ENCODE measurements around the gene RAB36. TPM values are rescaled to one million over a fixed set of nuclear protein-coding genes. Genes with fewer than 3 reads are reported as not detected.

The RAB36 gene
- total and polyA plus RNA-seq, 9 of the 15 experiments (the other 6 are each of a cell fraction or from before 2014, with no cell fraction given): 0.04 to 0.50 (median 0.08) TPM; not detected in 3

DNA sequence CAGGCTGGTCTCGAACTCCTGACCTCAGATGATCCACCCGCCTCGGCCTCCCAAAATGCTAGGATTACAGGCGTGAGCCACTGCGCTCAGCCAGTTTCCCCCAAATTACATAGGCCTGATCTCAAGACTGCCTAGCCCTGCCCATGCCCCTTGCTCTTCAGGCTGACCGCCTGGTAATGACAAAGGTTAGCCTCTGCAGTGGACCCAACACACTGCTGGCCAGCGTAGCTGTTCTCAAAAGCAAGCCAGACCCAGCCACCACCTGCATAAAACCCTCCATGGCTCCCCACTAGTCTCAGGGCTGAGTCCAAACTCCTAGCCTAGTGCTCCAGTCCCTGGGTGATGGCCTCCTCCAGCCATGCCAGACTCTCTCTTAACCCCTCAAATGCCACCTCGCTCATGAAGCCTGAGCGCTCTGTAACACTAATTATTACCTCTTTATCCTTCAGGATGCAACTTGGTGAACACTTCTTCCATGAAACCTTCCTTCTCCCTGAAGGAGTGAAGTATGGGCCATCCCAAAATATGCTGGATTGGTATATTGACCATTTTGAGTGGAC lies 2.7 kb upstream of the RAB36 start:
- no TSS peak for BruUV-seq (replicated peaks)
- Histone ChIP-seq H3K4me1 (replicated peaks in 1 of 2; ENCODE audit: control insufficient read depth in 2 of 2, insufficient read depth in 2 of 2, low read length in 2 of 2) (peaks cover 16 to 27% of the 10 kb centered on the region in 2 experiments), H2AFZ (ENCODE audit: low read depth, low read length) (no peak overlapping the region), H3K9me3 (replicated peaks; ENCODE audit: control insufficient read depth, insufficient read depth, low read depth, low read length) (no peaks in the 10 kb centered on the region), H3K9me1 (ENCODE audit: control insufficient read depth, insufficient read depth, low read length) (peaks cover 12% of the 10 kb centered on the region), H4K20me1 (replicated peaks; ENCODE audit: control insufficient read depth, insufficient read depth, low read length) (peaks cover 42% of the 10 kb centered on the region), H3K9ac (ENCODE audit: insufficient read depth in 1 of 2, low read depth in 2 of 2, low read length in 2 of 2) (peak overlapping the region in 1 of 2 experiments; percentile 57; a peak in 2 of 4 replicates), H3K4me2 (ENCODE audit: insufficient read depth, low read length) (no peak overlapping the region; the same call in 1 of the 2 replicates), H3K79me2 (ENCODE audit: control insufficient read depth, insufficient read depth, low read length) (no peaks in the 10 kb centered on the region), H3K27ac (ENCODE audit: extremely low read depth, low read depth, low read length) (no peak overlapping the region), H3K27me3 (ENCODE audit: control insufficient read depth in 2 of 2, insufficient read depth in 2 of 2, low read length in 2 of 2) (peaks cover 17 to 26% of the 10 kb centered on the region in 2 experiments), H3K36me3 (ENCODE audit: control insufficient read depth, insufficient read depth, low read length) (no peaks in the 10 kb centered on the region), H3K4me3 (no peak overlapping the region)
- no peak for TF ChIP-seq NEUROD1 (IDR thresholded peaks at IDR 0.05; ENCODE audit: borderline replicate concordance, low read depth, low read length, partially characterized antibody)
- TF ChIP-seq FOS (IDR thresholded peaks at IDR 0.05; ENCODE audit: extremely low read depth, insufficient read length): no peak
- no peak for TF ChIP-seq SIN3B (IDR thresholded peaks at IDR 0.05; ENCODE audit: low read depth)
- TF ChIP-seq EZH2 (IDR thresholded peaks at IDR 0.05; ENCODE audit: borderline replicate concordance, low read depth, low read length): no peak
- TF ChIP-seq CTBP1 (IDR thresholded peaks at IDR 0.05; ENCODE audit: borderline replicate concordance): no peak
- TF ChIP-seq, protein P1, sequence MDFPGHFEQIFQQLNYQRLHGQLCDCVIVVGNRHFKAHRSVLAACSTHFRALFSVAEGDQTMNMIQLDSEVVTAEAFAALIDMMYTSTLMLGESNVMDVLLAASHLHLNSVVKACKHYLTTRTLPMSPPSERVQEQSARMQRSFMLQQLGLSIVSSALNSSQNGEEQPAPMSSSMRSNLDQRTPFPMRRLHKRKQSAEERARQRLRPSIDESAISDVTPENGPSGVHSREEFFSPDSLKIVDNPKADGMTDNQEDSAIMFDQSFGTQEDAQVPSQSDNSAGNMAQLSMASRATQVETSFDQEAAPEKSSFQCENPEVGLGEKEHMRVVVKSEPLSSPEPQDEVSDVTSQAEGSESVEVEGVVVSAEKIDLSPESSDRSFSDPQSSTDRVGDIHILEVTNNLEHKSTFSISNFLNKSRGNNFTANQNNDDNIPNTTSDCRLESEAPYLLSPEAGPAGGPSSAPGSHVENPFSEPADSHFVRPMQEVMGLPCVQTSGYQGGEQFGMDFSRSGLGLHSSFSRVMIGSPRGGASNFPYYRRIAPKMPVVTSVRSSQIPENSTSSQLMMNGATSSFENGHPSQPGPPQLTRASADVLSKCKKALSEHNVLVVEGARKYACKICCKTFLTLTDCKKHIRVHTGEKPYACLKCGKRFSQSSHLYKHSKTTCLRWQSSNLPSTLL (IDR thresholded peaks at IDR 0.05): no peak
- TF ChIP-seq PHTF2 (CRISPR knock-in tag; IDR thresholded peaks at IDR 0.05): no peak
- no peak for TF ChIP-seq MTF1 (CRISPR knock-in tag; IDR thresholded peaks at IDR 0.05; ENCODE audit: borderline replicate concordance)
- no peak for TF ChIP-seq TRIM28 (IDR thresholded peaks at IDR 0.05)
- no peak for TF ChIP-seq ZNF347 (CRISPR knock-in tag; IDR thresholded peaks at IDR 0.05; ENCODE audit: low read depth)
- no peak for TF ChIP-seq ZNF586 (CRISPR knock-in tag; conservative IDR thresholded peaks at IDR 0.05)
- no peak for TF ChIP-seq ELF1 (tag; IDR thresholded peaks at IDR 0.05)
- no peak for TF ChIP-seq MXI1 (IDR thresholded peaks at IDR 0.05; ENCODE audit: low read depth, low read length)
- no peak for TF ChIP-seq PHF21A (IDR thresholded peaks at IDR 0.05; ENCODE audit: borderline replicate concordance, low read depth)
- TF ChIP-seq CBFA2T2 (conservative IDR thresholded peaks at IDR 0.05): no peak
- no peak for TF ChIP-seq SP1 (CRISPR knock-in tag; IDR thresholded peaks at IDR 0.05)
- no peak for TF ChIP-seq CHD2 (IDR thresholded peaks at IDR 0.05; ENCODE audit: low read depth, low read length)
- TF ChIP-seq, protein P2, sequence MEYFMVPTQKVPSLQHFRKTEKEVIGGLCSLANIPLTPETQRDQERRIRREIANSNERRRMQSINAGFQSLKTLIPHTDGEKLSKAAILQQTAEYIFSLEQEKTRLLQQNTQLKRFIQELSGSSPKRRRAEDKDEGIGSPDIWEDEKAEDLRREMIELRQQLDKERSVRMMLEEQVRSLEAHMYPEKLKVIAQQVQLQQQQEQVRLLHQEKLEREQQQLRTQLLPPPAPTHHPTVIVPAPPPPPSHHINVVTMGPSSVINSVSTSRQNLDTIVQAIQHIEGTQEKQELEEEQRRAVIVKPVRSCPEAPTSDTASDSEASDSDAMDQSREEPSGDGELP (CRISPR knock-in tag; IDR thresholded peaks at IDR 0.05; ENCODE audit: borderline replicate concordance): no peak
- no peak for TF ChIP-seq NCOR1 (IDR thresholded peaks at IDR 0.05)
- intact Hi-C loops (cut with micrococcal nuclease): no loop called here
- ChIA-PET CTCF (ENCODE audit: low intra/inter-chr PET ratio) (interaction anchor here (0.6 to 1.4 kb wide), 3 partner anchors 60 to 183 kb away, joined by 4 to 6 read pairs (median 4); no protein-coding TSS in a partner anchor), POLR2A (interaction anchor here (0.6 to 5.6 kb wide), 16 partner anchors 8 to 190 kb away, joined by 3 to 68 read pairs (median 4); partner anchors contain the start of gene BCR)
- in situ Hi-C loops (cut with MboI): no loop called here
- DNase-seq (ENCODE audit: extremely low read depth in 1 of 4, low spot score in 3 of 4): no peak
- 20% methylated on average over 9 of the region's 9 CpGs for WGBS (ENCODE audit: insufficient coverage, low coverage, missing lambda C conversion rate)
- ATAC-seq: no peak
- no peak for FAIRE-seq

All from K562 (cell line).